Tibial nerve (tissue), 4 donors: ENCODE results near the gene SMAD9.

Source experiments
- CTCF ChIP-seq, 5 experiments: fragments of 200-600 bp in 3 of 5; fragments of 450-650 bp in 2 of 5; sonication (generic) in 3 of 5; IDR thresholded peaks; one replicate each; pipeline ENCODE4 v1.5.1; 2016 to 2019; ENCODE audit warnings: antibody characterized with exemption in 5 of 5, mild to moderate bottlenecking in 3 of 5, moderate library complexity in 2 of 5
- EP300 ChIP-seq, 2 donors: sonication (generic); formaldehyde crosslinking; IDR thresholded peaks; one replicate each; pipeline ENCODE4 v1.6.1; 2017; ENCODE audit warnings: antibody characterized with exemption in 2 of 2, mild to moderate bottlenecking in 1 of 2
- POLR2A ChIP-seq, 2 donors: fragments of 450-650 bp; IDR thresholded peaks; one replicate each; pipeline ENCODE4 v1.6.1; 2017; ENCODE audit warnings: antibody characterized with exemption in 2 of 2, mild to moderate bottlenecking in 2 of 2, moderate library complexity in 2 of 2

- TF ChIP-seq CTCF (IDR thresholded peaks at IDR 0.05) (no peak), POLR2A (IDR thresholded peaks at IDR 0.05) (no peak), EP300 (IDR thresholded peaks at IDR 0.05) (no peak)
Observed at GRCh38 chr13:36862722-36863121, 57.3 kb downstream of the SMAD9 start.
